HEK293T (cell line): Measurements from ENCODE around the gene SLC25A28.

ENCODE experiments used
- ARNT ChIP-seq: fragments of 450-650 bp; IDR thresholded peaks from 2 replicates; pipeline ENCODE4 v1.6.1; 2017; ENCODE audit warnings: mild to moderate bottlenecking
- BHLHE40 ChIP-seq: fragments of 450-650 bp; IDR thresholded peaks from 2 replicates; pipeline ENCODE4 v1.6.1; 2016; ENCODE audit warnings: mild to moderate bottlenecking, moderate library complexity, borderline replicate concordance
- CTBP1 ChIP-seq: fragments of 450-650 bp; IDR thresholded peaks from 2 replicates; pipeline ENCODE4 v1.6.1; 2016; ENCODE audit warnings: borderline replicate concordance
- FOXA1 ChIP-seq: fragments of 450-650 bp; IDR thresholded peaks from 2 replicates; pipeline ENCODE4 v1.6.1; 2016; ENCODE audit warnings: mild to moderate bottlenecking
- FOXK2 ChIP-seq: fragments of 450-650 bp; IDR thresholded peaks from 2 replicates; pipeline ENCODE4 v1.6.1; 2016; ENCODE audit warnings: mild to moderate bottlenecking
- FOXM1 ChIP-seq: fragments of 450-650 bp; IDR thresholded peaks from 2 replicates; pipeline ENCODE4 v1.6.1; 2017; ENCODE audit warnings: mild to moderate bottlenecking, borderline replicate concordance
- HDGF ChIP-seq: fragments of 450-650 bp; IDR thresholded peaks from 2 replicates; pipeline ENCODE4 v1.6.1; 2017; ENCODE audit warnings: antibody characterized with exemption, borderline replicate concordance
- SP1 ChIP-seq: fragments of 450-650 bp; IDR thresholded peaks from 2 replicates; pipeline ENCODE4 v1.6.1; 2017
- ZNF384 ChIP-seq: fragments of 450-650 bp; IDR thresholded peaks from 2 replicates; pipeline ENCODE4 v1.6.1; 2016
- TF ChIP-seq, protein P1 (sequence below): fragments of 450-650 bp; IDR thresholded peaks from 2 replicates; pipeline ENCODE4 v1.6.1; 2016

DNA sequence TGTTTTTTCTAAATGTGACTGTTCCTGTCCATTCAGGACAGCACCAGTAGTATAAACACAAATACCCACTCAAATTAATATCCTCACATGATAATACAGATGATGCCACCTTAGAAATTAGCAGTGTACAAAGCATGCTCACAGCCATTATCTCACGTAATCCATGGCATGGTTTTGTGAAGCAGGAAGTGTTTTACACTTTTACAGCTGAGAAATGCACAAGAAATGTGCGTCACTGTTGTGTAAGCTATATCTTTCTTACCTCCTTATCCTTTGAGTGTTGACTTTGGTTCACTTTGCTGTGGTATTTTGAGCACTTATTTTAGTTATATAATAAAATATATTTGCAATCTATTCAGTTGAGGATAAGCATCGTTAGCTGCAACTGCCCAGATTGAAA, 55.9 kb downstream of the SLC25A28 start:
- TF ChIP-seq BHLHE40: no peak
- TF ChIP-seq FOXA1: no peak
- no peak for TF ChIP-seq FOXK2
- TF ChIP-seq, protein P1, sequence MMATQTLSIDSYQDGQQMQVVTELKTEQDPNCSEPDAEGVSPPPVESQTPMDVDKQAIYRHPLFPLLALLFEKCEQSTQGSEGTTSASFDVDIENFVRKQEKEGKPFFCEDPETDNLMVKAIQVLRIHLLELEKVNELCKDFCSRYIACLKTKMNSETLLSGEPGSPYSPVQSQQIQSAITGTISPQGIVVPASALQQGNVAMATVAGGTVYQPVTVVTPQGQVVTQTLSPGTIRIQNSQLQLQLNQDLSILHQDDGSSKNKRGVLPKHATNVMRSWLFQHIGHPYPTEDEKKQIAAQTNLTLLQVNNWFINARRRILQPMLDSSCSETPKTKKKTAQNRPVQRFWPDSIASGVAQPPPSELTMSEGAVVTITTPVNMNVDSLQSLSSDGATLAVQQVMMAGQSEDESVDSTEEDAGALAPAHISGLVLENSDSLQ: no peak
- no peak for TF ChIP-seq FOXM1
- TF ChIP-seq ZNF384: no peak
- no peak for TF ChIP-seq ARNT
- TF ChIP-seq CTBP1: no peak
- TF ChIP-seq SP1: no peak
- no peak for TF ChIP-seq HDGF
